Keratinocyte (primary cell): ENCODE measurements around the gene TMEM151B. TPM values are rescaled to one million over a fixed set of nuclear protein-coding genes. Genes with fewer than 3 reads are reported as not detected.

Experiments used
- DNase-seq: peaks from one replicate; pipeline ENCODE4 v3.0.0-alpha.2; 2011; ENCODE audit warnings: low read depth, missing footprints, low spot score
- FAIRE-seq: peaks from 2 replicates; lab custom pipeline; 2011; peaks lifted over from hg19 to GRCh38; lab: Jason Lieb, UNC
- H2AFZ ChIP-seq: 2 replicates; pipeline ENCODE4 v1.6.0; 2012; ENCODE audit warnings: low read length, control low read depth, inconsistent platforms; ENCODE audit not compliant: control insufficient read depth
- H3K27ac ChIP-seq: 2 replicates; pipeline ENCODE4 v1.5.1; 2011; ENCODE audit warnings: low read length; ENCODE audit not compliant: control insufficient read depth, insufficient read depth
- H3K27me3 ChIP-seq: 3 replicates; pipeline ENCODE4 v1.6.0; 2011; ENCODE audit warnings: low read length; ENCODE audit not compliant: control insufficient read depth, insufficient read depth; ENCODE audit errors: extremely low read depth
- H3K36me3 ChIP-seq, 2 experiments: 2 replicates in 1 of 2; 3 replicates in 1 of 2; pipeline ENCODE4 v1.5.1; 2011; ENCODE audit warnings: low read length in 2 of 2, mild to moderate bottlenecking in 1 of 2; ENCODE audit not compliant: control insufficient read depth in 2 of 2, insufficient read depth in 2 of 2; ENCODE audit errors: extremely low read depth in 1 of 2
- H3K4me1 ChIP-seq: 3 replicates; pipeline ENCODE4 v1.5.1; 2011; ENCODE audit warnings: low read length; ENCODE audit not compliant: control insufficient read depth, insufficient read depth; ENCODE audit errors: extremely low read depth
- H3K4me2 ChIP-seq: 3 replicates; pipeline ENCODE4 v1.6.0; 2011; ENCODE audit warnings: low read depth, low read length; ENCODE audit not compliant: control insufficient read depth, insufficient read depth; ENCODE audit errors: extremely low read depth
- H3K4me3 ChIP-seq, 3 experiments: fragments of 200-600 bp in 1 of 3; sonication (generic) in 1 of 3; 2 replicates in 2 of 3; 3 replicates in 1 of 3; pipeline ENCODE4 v1.5.1; 2011 to 2016; ENCODE audit warnings: low read length in 3 of 3, mild to moderate bottlenecking in 3 of 3, control low read depth in 2 of 3, inconsistent platforms in 1 of 3, low read depth in 1 of 3, mixed read lengths in 1 of 3, mixed run types in 1 of 3, moderate library complexity in 1 of 3; ENCODE audit not compliant: control insufficient read depth in 2 of 3, insufficient read depth in 2 of 3; ENCODE audit errors: extremely low read depth in 1 of 3
- H3K79me2 ChIP-seq: 2 replicates; pipeline ENCODE4 v1.6.0; 2012; ENCODE audit warnings: low read length; ENCODE audit not compliant: control insufficient read depth, insufficient read depth
- H3K9ac ChIP-seq: 3 replicates; pipeline ENCODE4 v1.6.0; 2011; ENCODE audit warnings: low read length; ENCODE audit not compliant: control insufficient read depth, insufficient read depth; ENCODE audit errors: extremely low read depth
- H3K9me1 ChIP-seq: 3 replicates; pipeline ENCODE4 v1.6.0; 2011; ENCODE audit warnings: low read length; ENCODE audit not compliant: control insufficient read depth, insufficient read depth; ENCODE audit errors: extremely low read depth
- H3K9me3 ChIP-seq: 2 replicates; pipeline ENCODE4 v1.5.1; 2012; ENCODE audit warnings: low read depth, low read length; ENCODE audit not compliant: control insufficient read depth
- H4K20me1 ChIP-seq: 3 replicates; pipeline ENCODE4 v1.6.0; 2011; ENCODE audit warnings: low read length; ENCODE audit not compliant: control insufficient read depth, insufficient read depth; ENCODE audit errors: extremely low read depth
- CTCF ChIP-seq, 3 experiments: IDR thresholded peaks in 1 of 3; conservative IDR thresholded peaks in 1 of 3; optimal IDR thresholded peaks in 1 of 3; 2 replicates in 2 of 3; 3 replicates in 1 of 3; pipeline versions ENCODE3 to v1.5.1; 2011; ENCODE audit warnings: low read length in 3 of 3, mild to moderate bottlenecking in 3 of 3, moderate library complexity in 2 of 3, control low read depth in 1 of 3, inconsistent platforms in 1 of 3; ENCODE audit not compliant: insufficient read depth in 2 of 3; ENCODE audit errors: extremely low read depth in 1 of 3
- EZH2 ChIP-seq: IDR thresholded peaks from one replicate; pipeline ENCODE4 v1.6.1; 2012; ENCODE audit warnings: inconsistent platforms, mild to moderate bottlenecking, low read length, moderate library complexity
- dilution Hi-C: fragments of 300-500 bp; cut with MboI; formaldehyde crosslinking; loops from one replicate; pipeline ENCODE4 v1.7.0; 2020; ENCODE audit warnings: low sequenced_read_pairs; ENCODE audit not compliant: extremely low pct_ligation_motif_present
- polyA plus RNA-seq, 5 experiments: library from polyadenylated mRNA; depleted of rRNA in 3 of 5; stranded (reverse) in 3 of 5; stranded (forward) in 1 of 5; unstranded in 1 of 5; fragments of >200 nt; gene quantifications; 1 replicate in 1 of 5; 2 replicates in 3 of 5; 3 replicates in 1 of 5; pipeline versions ENCODE4 v1.2.1 to v1.2.3, GENCODE V29; 2011 to 2012; ENCODE audit warnings: missing spikeins in 2 of 5, low read depth in 1 of 5, low replicate concordance in 1 of 5

The TMEM151B gene
- polyA plus RNA-seq, 1 donor (not counting 4 experiments of a cell fraction or from before 2014, with no cell fraction given), result not detected

GRCh38 chr6:44269178-44269920, 901 bp upstream of the TMEM151B start:
- FAIRE-seq (peak; percentile 58), DNase-seq (no peak)
- Histone ChIP-seq H3K4me2 (no peak overlapping the region), H2AFZ (no peak overlapping the region), H3K9me1 (no peaks in the 10 kb centered on the region), H3K4me1 (peaks cover 11% of the 10 kb centered on the region), H3K27ac (no peak overlapping the region), H4K20me1 (peaks cover 3% of the 10 kb centered on the region), H3K36me3 (no peaks in the 10 kb centered on the region), H3K9me3 (no peaks in the 10 kb centered on the region), H3K4me3 (no peak overlapping the region), H3K79me2 (peaks cover 7% of the 10 kb centered on the region), H3K27me3 (peaks cover 45% of the 10 kb centered on the region), H3K9ac (no peak overlapping the region)
- dilution Hi-C loops, result no loop called here
- TF ChIP-seq CTCF (optimal IDR thresholded peaks at IDR 0.05 in 1 of 3, IDR thresholded peaks at IDR 0.05 in 1 of 3, conservative IDR thresholded peaks at IDR 0.05 in 1 of 3; ENCODE audit: extremely low read depth in 1 of 3, insufficient read depth in 2 of 3, low read length in 3 of 3) (no peak), EZH2 (no peak)

GRCh38 chr6:44270526-44271405, 516 bp downstream of the TMEM151B start:
- no peak for TF ChIP-seq EZH2
- TF ChIP-seq CTCF (optimal IDR thresholded peaks at IDR 0.05 in 1 of 3, IDR thresholded peaks at IDR 0.05 in 1 of 3, conservative IDR thresholded peaks at IDR 0.05 in 1 of 3; ENCODE audit: extremely low read depth in 1 of 3, insufficient read depth in 2 of 3, low read length in 3 of 3), result no peak
- Histone ChIP-seq H3K27ac (no peak overlapping the region), H3K9ac (no peak overlapping the region), H3K4me3 (no peak overlapping the region), H3K27me3 (peaks cover 56% of the 10 kb centered on the region), H2AFZ (no peak overlapping the region), H3K4me2 (no peak overlapping the region), H3K36me3 (no peaks in the 10 kb centered on the region), H3K9me1 (no peaks in the 10 kb centered on the region), H3K4me1 (peaks cover 7% of the 10 kb centered on the region), H3K9me3 (no peaks in the 10 kb centered on the region), H3K79me2 (no peaks in the 10 kb centered on the region), H4K20me1 (peaks cover 3% of the 10 kb centered on the region)
- no peak for DNase-seq
- no peak for FAIRE-seq
- dilution Hi-C loops, result no loop called here
